Testis (tissue), 2 donors: ENCODE results near the gene PORCN.

ENCODE experiments used
- POLR2A ChIP-seq: fragments of 450-650 bp; IDR thresholded peaks from one replicate; pipeline ENCODE4 v1.6.1; 2017; ENCODE audit warnings: antibody characterized with exemption, mild to moderate bottlenecking, moderate library complexity
- TF ChIP-seq, protein P1 (sequence below), 3 experiments: fragments of 450-650 bp in 2 of 3; fragments of 200-600 bp in 1 of 3; sonication (generic) in 1 of 3; IDR thresholded peaks; one replicate each; pipeline ENCODE4 v1.5.1; 2016 to 2019; ENCODE audit warnings: antibody characterized with exemption in 3 of 3, mild to moderate bottlenecking in 2 of 3, moderate library complexity in 1 of 3

DNA sequence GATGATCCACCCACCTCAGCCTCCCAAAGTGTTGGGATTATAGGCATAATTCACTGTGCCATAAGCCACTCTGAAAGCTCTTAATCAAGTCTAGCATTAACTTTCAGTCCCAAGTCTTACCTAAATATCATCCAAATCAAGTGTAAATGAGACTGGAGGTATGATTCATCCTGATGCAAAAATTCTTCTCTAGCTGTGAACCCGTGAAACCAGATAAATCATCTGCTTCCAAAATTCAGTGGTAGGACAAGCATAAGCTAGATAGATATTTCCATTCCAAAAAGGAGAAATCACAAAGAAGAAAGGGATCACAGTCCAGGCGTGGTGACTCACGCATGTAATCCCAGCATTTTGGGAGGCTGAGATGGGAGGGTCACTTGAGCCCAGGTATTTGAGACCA lies 21.9 kb downstream of the PORCN start:
- TF ChIP-seq, protein P1, sequence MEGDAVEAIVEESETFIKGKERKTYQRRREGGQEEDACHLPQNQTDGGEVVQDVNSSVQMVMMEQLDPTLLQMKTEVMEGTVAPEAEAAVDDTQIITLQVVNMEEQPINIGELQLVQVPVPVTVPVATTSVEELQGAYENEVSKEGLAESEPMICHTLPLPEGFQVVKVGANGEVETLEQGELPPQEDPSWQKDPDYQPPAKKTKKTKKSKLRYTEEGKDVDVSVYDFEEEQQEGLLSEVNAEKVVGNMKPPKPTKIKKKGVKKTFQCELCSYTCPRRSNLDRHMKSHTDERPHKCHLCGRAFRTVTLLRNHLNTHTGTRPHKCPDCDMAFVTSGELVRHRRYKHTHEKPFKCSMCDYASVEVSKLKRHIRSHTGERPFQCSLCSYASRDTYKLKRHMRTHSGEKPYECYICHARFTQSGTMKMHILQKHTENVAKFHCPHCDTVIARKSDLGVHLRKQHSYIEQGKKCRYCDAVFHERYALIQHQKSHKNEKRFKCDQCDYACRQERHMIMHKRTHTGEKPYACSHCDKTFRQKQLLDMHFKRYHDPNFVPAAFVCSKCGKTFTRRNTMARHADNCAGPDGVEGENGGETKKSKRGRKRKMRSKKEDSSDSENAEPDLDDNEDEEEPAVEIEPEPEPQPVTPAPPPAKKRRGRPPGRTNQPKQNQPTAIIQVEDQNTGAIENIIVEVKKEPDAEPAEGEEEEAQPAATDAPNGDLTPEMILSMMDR (IDR thresholded peaks at IDR 0.05), result no peak
- TF ChIP-seq POLR2A, result no peak
